ENCODE measurements around the gene CFP. TPM values are rescaled to one million over a fixed set of nuclear protein-coding genes. Genes with fewer than 3 reads are reported as not detected.
"Not testable (repeated sequence)": the region's sequence is repeated elsewhere in the genome, so short reads cannot be mapped to it uniquely, and the experiment has no call there.

CFP gene
- 2.7 and 4.8 TPM in 2 replicates for polyA plus RNA-seq
- polyA minus RNA-seq = 1.5 and 1.7 TPM in 2 replicates

- TF ChIP-seq EP300 (conservative IDR thresholded peaks at IDR 0.05; ENCODE audit: poor library complexity, severe bottlenecking) = no peak
- TF ChIP-seq RAD21 (conservative IDR thresholded peaks at IDR 0.05) = no peak
- no peak for TF ChIP-seq MXI1 (conservative IDR thresholded peaks at IDR 0.05; ENCODE audit: poor library complexity, severe bottlenecking)
- TF ChIP-seq REST (IDR thresholded peaks at IDR 0.05; ENCODE audit: borderline replicate concordance) = no peak
- no peak for TF ChIP-seq EZH2 (IDR thresholded peaks at IDR 0.05; ENCODE audit: borderline replicate concordance, insufficient read depth, low read length, poor library complexity, severe bottlenecking)
- no peak for TF ChIP-seq POLR2AphosphoS5 (IDR thresholded peaks at IDR 0.05)
- TF ChIP-seq SMC3 (conservative IDR thresholded peaks at IDR 0.05; ENCODE audit: poor library complexity) = no peak
- no peaks in the 10 kb centered on the region for H3K9me2 ChIP-seq (ENCODE audit: insufficient read depth, low read length)
- no peaks in the 10 kb centered on the region for H3K79me2 ChIP-seq (replicated peaks; ENCODE audit: insufficient read depth, low read length)
- no peak within 1 kb of the TSS for H3K27ac ChIP-seq (ENCODE audit: low read length)
- no peak within 1 kb of the TSS for H3K4me3 ChIP-seq (ENCODE audit: low read length)
- H3K36me3 ChIP-seq (ENCODE audit: insufficient read depth, low read length) = no peaks in the 10 kb centered on the region
- H4K20me1 ChIP-seq (ENCODE audit: insufficient read depth) = no peaks in the 10 kb centered on the region
- no peaks in the 10 kb centered on the region for H3K9me3 ChIP-seq (ENCODE audit: low read length)
- no peaks in the 10 kb centered on the region for H3K27me3 ChIP-seq (ENCODE audit: insufficient read depth, low read depth, low read length)
- no peak within 1 kb of the TSS for H3K9ac ChIP-seq (ENCODE audit: low read length)
- H3K4me2 ChIP-seq (ENCODE audit: low read length) = no peak within 1 kb of the TSS
- H3F3A ChIP-seq (ENCODE audit: insufficient read depth, low read length, poor library complexity, severe bottlenecking) = no peaks in the 10 kb centered on the region
- no peak within 1 kb of the TSS for H2AFZ ChIP-seq (ENCODE audit: low read depth, low read length)
Measured at GRCh38 chrX:47629419-47630200, at the start of gene CFP. CFP (minus strand) TSS chrX:47629930; CDS start chrX:47629844, 86 bp downstream.

GRCh38 chrX:47675959-47676859 lies 46.5 kb upstream of the CFP start:
- H2AFZ ChIP-seq (ENCODE audit: low read depth, low read length); H3K27me3 ChIP-seq (ENCODE audit: insufficient read depth, low read depth, low read length); H3K9me3 ChIP-seq (ENCODE audit: low read length); H3K79me2 ChIP-seq (replicated peaks; ENCODE audit: insufficient read depth, low read length); H3K4me3 ChIP-seq (ENCODE audit: low read length); H3F3A ChIP-seq (ENCODE audit: insufficient read depth, low read length, poor library complexity, severe bottlenecking); H3K9ac ChIP-seq (ENCODE audit: low read length); H3K9me2 ChIP-seq (ENCODE audit: insufficient read depth, low read length); H3K27ac ChIP-seq (ENCODE audit: low read length); H4K20me1 ChIP-seq (ENCODE audit: insufficient read depth); H3K4me2 ChIP-seq (ENCODE audit: low read length); H3K36me3 ChIP-seq (ENCODE audit: insufficient read depth, low read length): not testable (repeated sequence)

GRCh38 chrX:47674776-47675175 lies 45.0 kb upstream of the CFP start:
- Histone ChIP-seq H3K9me2 (ENCODE audit: insufficient read depth, low read length) (no peaks in the 10 kb centered on the region), H3K4me2 (ENCODE audit: low read length) (no peak overlapping the region), H3K36me3 (ENCODE audit: insufficient read depth, low read length) (no peaks in the 10 kb centered on the region), H3K9me3 (ENCODE audit: low read length) (no peaks in the 10 kb centered on the region), H3K27me3 (ENCODE audit: insufficient read depth, low read depth, low read length) (no peaks in the 10 kb centered on the region), H2AFZ (ENCODE audit: low read depth, low read length) (no peak overlapping the region), H3F3A (ENCODE audit: insufficient read depth, low read length, poor library complexity, severe bottlenecking) (no peaks in the 10 kb centered on the region), H3K9ac (ENCODE audit: low read length) (no peak overlapping the region), H4K20me1 (ENCODE audit: insufficient read depth) (no peaks in the 10 kb centered on the region), H3K4me3 (ENCODE audit: low read length) (no peak overlapping the region), H3K79me2 (replicated peaks; ENCODE audit: insufficient read depth, low read length) (no peaks in the 10 kb centered on the region), H3K27ac (ENCODE audit: low read length) (no peak overlapping the region)
- TF ChIP-seq MXI1 (conservative IDR thresholded peaks at IDR 0.05; ENCODE audit: poor library complexity, severe bottlenecking) (no peak), EZH2 (IDR thresholded peaks at IDR 0.05; ENCODE audit: borderline replicate concordance, insufficient read depth, low read length, poor library complexity, severe bottlenecking) (no peak), POLR2AphosphoS5 (IDR thresholded peaks at IDR 0.05) (no peak), EP300 (conservative IDR thresholded peaks at IDR 0.05; ENCODE audit: poor library complexity, severe bottlenecking) (no peak), TAF1 (IDR thresholded peaks at IDR 0.05; ENCODE audit: low read depth) (no peak), REST (IDR thresholded peaks at IDR 0.05; ENCODE audit: borderline replicate concordance) (no peak), CTCF (IDR thresholded peaks at IDR 0.05; ENCODE audit: poor library complexity, severe bottlenecking) (no peak), RAD21 (conservative IDR thresholded peaks at IDR 0.05) (no peak), SMC3 (conservative IDR thresholded peaks at IDR 0.05; ENCODE audit: poor library complexity) (no peak)
